Karpas-422 (cell line): ENCODE results near the gene KIF21B. TPM values are rescaled to one million over a fixed set of nuclear protein-coding genes. Genes with fewer than 3 reads are reported as not detected.

ENCODE experiments used
- DNase-seq: peaks from one replicate; pipeline ENCODE4 v3.0.0-alpha.2; 2015
- H2AFZ ChIP-seq: fragments of 200-600 bp; sonication (generic); 2 replicates; pipeline ENCODE4 v1.6.1; 2014; ENCODE audit warnings: antibody characterized with exemption, low read length, mixed read lengths
- H3K27ac ChIP-seq: fragments of 200-600 bp; sonication (generic); 2 replicates; pipeline ENCODE4 v1.5.1; 2014; ENCODE audit warnings: mild to moderate bottlenecking, low read length, moderate library complexity
- H3K27me3 ChIP-seq: fragments of 200-600 bp; sonication (generic); 2 replicates; pipeline ENCODE4 v1.6.1; 2014; ENCODE audit warnings: low read length, mixed read lengths
- H3K36me3 ChIP-seq: fragments of 200-600 bp; sonication (generic); 2 replicates; pipeline ENCODE4 v1.6.1; 2014; ENCODE audit warnings: low read length, mixed read lengths; ENCODE audit not compliant: insufficient read depth
- H3K4me1 ChIP-seq: fragments of 200-600 bp; sonication (generic); 2 replicates; pipeline ENCODE4 v1.6.1; 2014; ENCODE audit warnings: mild to moderate bottlenecking, low read length, mixed read lengths
- H3K4me2 ChIP-seq: fragments of 200-600 bp; sonication (generic); 2 replicates; pipeline ENCODE4 v1.6.1; 2014; ENCODE audit warnings: low read length, low read depth, mild to moderate bottlenecking; ENCODE audit not compliant: poor library complexity, severe bottlenecking
- H3K4me3 ChIP-seq: fragments of 200-600 bp; sonication (generic); 2 replicates; pipeline ENCODE4 v1.5.1; 2014; ENCODE audit warnings: mild to moderate bottlenecking, antibody characterized with exemption, low read length, mixed read lengths
- H3K79me2 ChIP-seq: fragments of 200-600 bp; sonication (generic); 2 replicates; pipeline ENCODE4 v1.6.1; 2014; ENCODE audit warnings: mild to moderate bottlenecking, low read length, mixed read lengths
- H3K9ac ChIP-seq: fragments of 200-600 bp; sonication (generic); 2 replicates; pipeline ENCODE4 v1.6.0; 2014; ENCODE audit warnings: low read length
- H3K9me2 ChIP-seq: fragments of 200-600 bp; sonication (generic), shearing (Covaris generic); replicated peaks from 2 replicates; pipeline ENCODE4 v1.6.0; 2014; ENCODE audit warnings: mild to moderate bottlenecking, low read length, moderate library complexity; ENCODE audit not compliant: insufficient read depth
- H3K9me3 ChIP-seq: fragments of 300-700, 200-600 bp; sonication (generic); 2 replicates; pipeline ENCODE4 v1.6.1; 2014; ENCODE audit warnings: low read length, mixed read lengths
- H4K20me1 ChIP-seq: fragments of 200-600 bp; sonication (generic); 2 replicates; pipeline ENCODE4 v1.6.1; 2014; ENCODE audit warnings: mild to moderate bottlenecking, antibody characterized with exemption, low read length, low read depth; ENCODE audit not compliant: insufficient read depth
- total RNA-seq: library from RNA; depleted of rRNA; stranded (reverse); fragments of >200 nt; shearing (Covaris generic); gene quantifications from 2 replicates; pipeline ENCODE4 v1.2.3, GENCODE V29; 2014; ENCODE audit warnings: low replicate concordance; rRNA removed

The KIF21B gene
- total RNA-seq = 0.22 TPM in 2 replicates

GRCh38 chr1:201023517-201023902, at the start of gene KIF21B:
KIF21B (minus strand) TSS chr1:201023714; CDS start chr1:201023383, 331 bp downstream.
- Histone ChIP-seq H3K79me2 (no peaks in the 10 kb centered on the region), H3K9ac (no peak within 1 kb of the TSS), H3K4me3 (no peak within 1 kb of the TSS), H3K27me3 (no peaks in the 10 kb centered on the region), H3K9me3 (no peaks in the 10 kb centered on the region), H3K27ac (no peak within 1 kb of the TSS), H4K20me1 (0 out of 2 replicates have a peak, but pooled peaks cover 4% of the 10 kb centered on the region), H3K4me1 (peaks cover 16% of the 10 kb centered on the region), H3K9me2 (no peaks in the 10 kb centered on the region), H2AFZ (no peak within 1 kb of the TSS), H3K4me2 (peak within 1 kb of the TSS; percentile 11), H3K36me3 (no peaks in the 10 kb centered on the region)
- peak; percentile 88 for DNase-seq

- peaks cover 6% of the 10 kb centered on the region; the same call in 1 of the 2 replicates for H4K20me1 ChIP-seq
- H3K9ac ChIP-seq = no peak overlapping the region
- no peaks in the 10 kb centered on the region for H3K36me3 ChIP-seq
- H3K9me2 ChIP-seq = no peaks in the 10 kb centered on the region
- H2AFZ ChIP-seq = no peak overlapping the region
- H3K4me3 ChIP-seq = no peak overlapping the region
- no peak overlapping the region for H3K4me2 ChIP-seq
- H3K27me3 ChIP-seq = no peaks in the 10 kb centered on the region
- no peak overlapping the region for H3K27ac ChIP-seq
- no peaks in the 10 kb centered on the region for H3K9me3 ChIP-seq
- no peaks in the 10 kb centered on the region; the same call in 1 of the 2 replicates for H3K4me1 ChIP-seq
- H3K79me2 ChIP-seq = no peaks in the 10 kb centered on the region
- DNase-seq = no peak
Observed at GRCh38 chr1:201072922-201073321, 49.4 kb upstream of the KIF21B start.

GRCh38 chr1:201072149-201072548, 48.6 kb upstream of the KIF21B start:
- Histone ChIP-seq H3K27me3 (no peaks in the 10 kb centered on the region), H3K9ac (no peak overlapping the region), H3K4me3 (no peak overlapping the region), H3K9me2 (no peaks in the 10 kb centered on the region), H2AFZ (no peak overlapping the region), H3K9me3 (no peaks in the 10 kb centered on the region), H3K4me1 (no peaks in the 10 kb centered on the region; the same call in 1 of the 2 replicates), H3K79me2 (no peaks in the 10 kb centered on the region), H3K27ac (no peak overlapping the region), H3K36me3 (no peaks in the 10 kb centered on the region), H4K20me1 (peaks cover 6% of the 10 kb centered on the region; the same call in 1 of the 2 replicates), H3K4me2 (no peak overlapping the region)
- DNase-seq = no peak

GRCh38 chr1:201069636-201070035, 46.1 kb upstream of the KIF21B start:
- Histone ChIP-seq H3K4me2 (no peak overlapping the region), H3K9ac (no peak overlapping the region), H4K20me1 (peaks cover 6% of the 10 kb centered on the region; the same call in 1 of the 2 replicates), H3K4me1 (no peaks in the 10 kb centered on the region; the same call in 1 of the 2 replicates), H3K36me3 (no peaks in the 10 kb centered on the region), H3K27me3 (no peaks in the 10 kb centered on the region), H3K79me2 (no peaks in the 10 kb centered on the region), H3K4me3 (no peak overlapping the region), H2AFZ (no peak overlapping the region), H3K9me2 (no peaks in the 10 kb centered on the region), H3K27ac (no peak overlapping the region), H3K9me3 (no peaks in the 10 kb centered on the region)
- DNase-seq = no peak

DNA sequence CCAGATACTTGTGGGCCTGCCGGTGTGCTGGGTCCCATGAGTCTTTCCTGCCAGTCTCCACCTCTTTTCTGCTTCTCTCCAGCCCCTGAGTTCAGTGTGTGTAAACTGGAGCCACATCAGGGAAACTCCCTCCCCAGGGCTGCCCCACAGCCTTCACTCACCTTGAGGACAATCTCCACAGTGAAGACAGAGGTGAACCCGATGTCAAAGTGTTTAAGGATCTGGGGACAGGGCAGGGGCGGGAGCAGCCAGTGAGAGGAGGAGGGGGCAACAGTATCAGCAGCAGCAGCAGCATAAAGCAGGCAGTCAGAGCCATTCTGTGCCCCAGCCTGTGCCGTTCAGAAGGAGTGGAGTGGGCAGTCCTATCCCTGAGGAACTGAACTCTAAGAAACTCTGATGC, 45.5 kb upstream of the KIF21B start:
- Histone ChIP-seq H3K4me2 (no peak overlapping the region), H3K4me3 (no peak overlapping the region), H3K4me1 (no peaks in the 10 kb centered on the region; the same call in 1 of the 2 replicates), H4K20me1 (peaks cover 6% of the 10 kb centered on the region; the same call in 1 of the 2 replicates), H3K27ac (no peak overlapping the region), H3K79me2 (no peaks in the 10 kb centered on the region), H3K9ac (no peak overlapping the region), H3K36me3 (no peaks in the 10 kb centered on the region), H3K27me3 (no peaks in the 10 kb centered on the region), H2AFZ (no peak overlapping the region), H3K9me3 (no peaks in the 10 kb centered on the region), H3K9me2 (no peaks in the 10 kb centered on the region)
- DNase-seq = no peak

- H3K36me3 ChIP-seq = no peaks in the 10 kb centered on the region
- no peaks in the 10 kb centered on the region for H3K9me2 ChIP-seq
- no peak overlapping the region for H3K27ac ChIP-seq
- no peaks in the 10 kb centered on the region for H3K79me2 ChIP-seq
- H3K4me1 ChIP-seq = no peaks in the 10 kb centered on the region; the same call in 1 of the 2 replicates
- peaks cover 6% of the 10 kb centered on the region; the same call in 1 of the 2 replicates for H4K20me1 ChIP-seq
- no peaks in the 10 kb centered on the region for H3K9me3 ChIP-seq
- H3K27me3 ChIP-seq = no peaks in the 10 kb centered on the region
- no peak overlapping the region for H3K4me2 ChIP-seq
- no peak overlapping the region for H2AFZ ChIP-seq
- DNase-seq = no peak
- no peak overlapping the region for H3K4me3 ChIP-seq
- H3K9ac ChIP-seq = no peak overlapping the region
Observed at GRCh38 chr1:201066986-201067385, 43.5 kb upstream of the KIF21B start.

- no peak overlapping the region for H2AFZ ChIP-seq
- no peak overlapping the region for H3K9ac ChIP-seq
- H3K9me2 ChIP-seq = no peaks in the 10 kb centered on the region
- no peak overlapping the region for H3K4me3 ChIP-seq
- H3K36me3 ChIP-seq = no peaks in the 10 kb centered on the region
- no peaks in the 10 kb centered on the region; the same call in 1 of the 2 replicates for H4K20me1 ChIP-seq
- H3K9me3 ChIP-seq = no peaks in the 10 kb centered on the region
- H3K79me2 ChIP-seq = no peaks in the 10 kb centered on the region
- H3K27me3 ChIP-seq = no peaks in the 10 kb centered on the region
- H3K4me2 ChIP-seq = no peak overlapping the region
- DNase-seq = no peak
- peaks cover 1% of the 10 kb centered on the region for H3K4me1 ChIP-seq
- no peak overlapping the region for H3K27ac ChIP-seq
Observed at GRCh38 chr1:201065686-201066085, 42.2 kb upstream of the KIF21B start.

DNA sequence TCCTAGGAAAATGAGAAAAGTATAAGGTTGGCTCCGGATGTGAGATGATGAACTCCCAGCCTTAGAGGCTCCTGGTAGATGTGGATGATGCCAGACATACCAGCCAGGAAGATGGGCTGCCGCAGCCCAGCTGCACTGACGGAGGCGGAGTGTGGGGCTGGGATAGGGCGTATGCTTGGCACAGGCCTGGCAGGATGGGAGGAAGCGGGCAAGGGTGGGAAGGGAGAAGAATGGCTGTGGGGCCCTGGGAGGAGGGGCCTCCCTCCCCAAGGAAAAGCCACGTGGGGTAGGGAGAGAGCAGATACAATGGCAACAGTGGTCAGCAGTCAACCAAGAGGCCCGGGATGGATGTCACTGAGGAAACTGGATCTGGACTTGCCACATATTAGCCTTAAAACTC, 41.3 kb upstream of the KIF21B start:
- Histone ChIP-seq H3K4me3 (no peak overlapping the region), H3K27ac (no peak overlapping the region), H3K27me3 (no peaks in the 10 kb centered on the region), H3K9me3 (no peaks in the 10 kb centered on the region), H3K4me1 (peaks cover 10% of the 10 kb centered on the region), H3K4me2 (no peak overlapping the region), H3K9me2 (no peaks in the 10 kb centered on the region), H4K20me1 (no peaks in the 10 kb centered on the region; the same call in 1 of the 2 replicates), H3K36me3 (no peaks in the 10 kb centered on the region), H3K9ac (no peak overlapping the region), H3K79me2 (no peaks in the 10 kb centered on the region), H2AFZ (no peak overlapping the region)
- DNase-seq = no peak
